HG03280 (cell line): ENCODE data around the gene CPED1.

ENCODE experiments used
- ATAC-seq: cut with Tn5 transposase; IDR thresholded peaks from one replicate; pipeline ENCODE4 v1.9.1; 2021; ENCODE audit warnings: mild to moderate bottlenecking, moderate library complexity; ENCODE audit not compliant: unreplicated experiment

The CPED1 gene

GRCh38 chr7:120988591-120989256, at the start of gene CPED1:
CPED1 (plus strand) TSS chr7:120988711; CDS start chr7:120989622, 911 bp downstream.
- peak; percentile 48 for ATAC-seq

- ATAC-seq, result no peak
Observed at GRCh38 chr7:120939345-120939744, 49.2 kb upstream of the CPED1 start.

DNA sequence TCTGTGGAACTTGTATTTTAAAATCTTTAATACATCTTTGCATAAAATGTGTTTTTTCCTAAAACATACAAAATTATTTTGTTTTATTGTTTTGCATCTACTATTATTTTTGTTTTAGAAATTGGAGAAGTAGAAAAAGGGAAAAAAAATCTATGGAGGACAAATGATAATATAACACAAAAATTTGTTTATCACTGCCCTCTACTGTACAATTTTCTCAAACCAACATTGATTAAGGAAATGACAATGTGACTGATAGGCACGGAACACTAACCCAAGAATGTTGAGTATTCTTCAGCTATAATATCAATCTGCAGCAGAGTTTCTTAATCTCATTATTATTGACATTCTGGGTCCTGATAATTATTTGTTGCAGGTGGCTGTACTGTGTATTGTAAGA, 47.4 kb upstream of the CPED1 start:
- no peak for ATAC-seq

DNA sequence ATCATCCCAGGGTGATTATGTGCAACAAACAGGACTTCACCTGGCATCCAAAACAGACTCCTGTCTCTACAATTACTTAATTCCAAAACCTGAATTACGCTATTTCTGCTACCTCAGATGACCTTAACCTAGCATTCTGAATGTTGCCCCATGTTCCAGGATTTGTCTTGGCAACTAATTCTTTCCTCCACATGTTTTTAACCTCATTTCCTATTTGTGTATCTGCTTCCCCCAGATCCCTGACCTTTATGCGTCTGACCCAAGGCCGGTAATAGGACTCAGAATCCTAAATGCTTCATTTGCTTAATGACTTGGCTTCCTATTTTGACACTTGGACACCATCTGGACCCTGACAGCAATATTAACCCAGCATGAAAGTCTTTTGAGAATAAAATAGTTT, 46.7 kb upstream of the CPED1 start:
- ATAC-seq, result no peak

DNA sequence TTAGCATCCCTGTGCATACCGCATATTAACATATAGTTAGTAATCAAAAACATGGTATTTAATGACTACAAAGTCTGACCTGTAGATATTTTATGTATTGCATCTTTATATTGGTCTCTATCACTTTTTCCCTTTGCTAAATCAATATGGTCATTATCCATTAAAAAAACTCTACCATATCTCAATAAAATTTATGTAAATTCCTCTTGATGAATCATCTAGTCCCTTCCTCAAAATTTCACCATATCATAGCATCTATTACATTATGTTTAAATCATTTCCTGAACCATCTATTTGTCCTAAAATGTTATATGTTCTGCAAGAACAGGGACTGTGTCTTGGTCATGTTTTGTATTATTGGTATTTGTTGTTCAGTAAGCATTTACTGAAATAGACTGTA, 45.6 kb upstream of the CPED1 start:
- no peak for ATAC-seq

- ATAC-seq, result no peak
Observed at GRCh38 chr7:120944826-120945562, 43.5 kb upstream of the CPED1 start.

- no peak for ATAC-seq
Observed at GRCh38 chr7:120947980-120948379, 40.5 kb upstream of the CPED1 start.

DNA sequence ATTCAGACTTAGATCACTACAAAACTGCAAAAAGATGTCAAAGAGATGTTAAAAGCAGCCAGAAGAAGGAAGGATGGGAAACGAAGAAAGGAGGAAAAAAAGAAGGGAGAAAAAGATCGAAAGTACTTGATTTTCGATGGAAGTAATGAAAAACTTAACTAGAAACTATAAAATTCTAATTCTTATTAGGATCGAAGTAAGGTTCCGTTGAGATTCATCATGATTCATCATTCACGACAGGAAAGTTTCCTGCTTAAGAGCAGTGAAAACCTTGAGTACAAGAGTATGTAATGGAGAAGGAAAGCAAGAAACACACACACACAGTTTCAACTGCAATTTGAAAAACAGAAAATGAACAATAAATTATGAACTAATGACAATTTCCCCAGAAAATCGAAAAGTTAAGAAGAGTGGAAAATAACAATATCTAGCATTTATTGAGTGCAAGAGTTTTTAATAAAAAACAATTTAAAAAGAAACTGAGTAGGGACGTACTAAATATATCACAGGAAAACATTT, 39.1 kb upstream of the CPED1 start:
- no peak for ATAC-seq

DNA sequence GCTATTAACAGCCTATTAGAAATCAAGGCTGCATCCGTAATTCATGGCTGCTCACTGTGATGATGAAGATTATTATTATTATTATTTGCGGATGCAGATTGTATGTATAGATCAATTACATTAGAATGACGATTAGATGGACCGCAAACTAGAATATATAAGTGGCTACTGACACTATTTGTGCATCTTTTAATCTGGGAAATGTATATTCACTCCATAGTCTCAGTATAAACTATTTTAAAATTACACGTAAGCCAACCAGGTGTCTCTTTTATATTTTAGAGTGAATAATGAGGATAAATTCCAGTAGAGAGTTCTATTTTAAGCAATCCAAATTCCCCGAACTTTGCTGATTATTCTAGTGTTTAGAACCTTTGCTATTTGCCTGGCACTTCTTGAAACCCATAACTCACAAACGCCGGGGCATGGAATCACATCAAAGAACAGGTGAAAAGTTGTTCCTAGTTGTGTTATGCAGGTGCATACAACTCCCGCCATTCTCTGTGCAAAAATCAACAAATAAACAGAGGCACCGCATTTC, 38.4 kb upstream of the CPED1 start:
- ATAC-seq, result no peak

DNA sequence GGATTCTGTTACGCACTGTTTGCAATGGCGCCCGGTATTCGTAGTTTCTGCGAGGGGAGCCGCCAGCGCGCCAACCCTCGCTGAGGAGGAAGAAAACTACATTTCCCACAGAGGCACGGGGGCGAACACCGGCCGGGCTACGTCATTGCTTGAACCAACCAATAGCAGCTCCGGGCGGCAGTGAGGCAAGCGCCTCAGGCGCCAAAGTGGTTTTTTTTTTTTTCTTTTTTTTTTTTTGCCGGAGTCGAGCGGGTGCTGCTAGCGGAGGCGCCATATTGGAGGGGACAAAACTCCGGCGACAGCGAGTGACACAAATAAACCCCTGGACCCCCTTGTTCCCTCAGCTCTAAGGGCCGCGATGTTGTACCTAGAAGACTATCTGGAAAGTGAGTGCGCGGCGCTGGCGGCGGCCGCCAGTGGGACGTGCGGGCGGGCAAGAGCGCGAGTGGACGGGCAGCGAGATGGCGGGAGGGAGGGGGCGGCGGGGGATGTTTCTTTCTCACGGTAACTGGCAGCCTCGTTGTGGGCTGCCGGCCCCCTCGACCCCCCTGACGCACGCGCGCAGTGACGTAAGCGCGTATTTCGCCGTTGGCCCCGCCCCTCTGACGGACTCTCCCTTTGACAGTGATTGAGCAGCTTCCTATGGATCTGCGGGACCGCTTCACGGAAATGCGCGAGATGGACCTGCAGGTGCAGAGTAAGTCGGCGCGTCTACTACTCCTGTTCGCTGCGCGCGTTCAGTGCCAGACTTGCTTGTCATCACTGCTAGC, 37.8 kb upstream of the CPED1 start, which contains the start of gene ING3:
TSS of gene ING3 (plus strand) at position 239 of the 770 bp plus-strand sequence. CDS start at position 359, 120 bp downstream.
- ATAC-seq, result peak; percentile 94

- no peak for ATAC-seq
Observed at GRCh38 chr7:120951309-120951699, 37.2 kb upstream of the CPED1 start.

DNA sequence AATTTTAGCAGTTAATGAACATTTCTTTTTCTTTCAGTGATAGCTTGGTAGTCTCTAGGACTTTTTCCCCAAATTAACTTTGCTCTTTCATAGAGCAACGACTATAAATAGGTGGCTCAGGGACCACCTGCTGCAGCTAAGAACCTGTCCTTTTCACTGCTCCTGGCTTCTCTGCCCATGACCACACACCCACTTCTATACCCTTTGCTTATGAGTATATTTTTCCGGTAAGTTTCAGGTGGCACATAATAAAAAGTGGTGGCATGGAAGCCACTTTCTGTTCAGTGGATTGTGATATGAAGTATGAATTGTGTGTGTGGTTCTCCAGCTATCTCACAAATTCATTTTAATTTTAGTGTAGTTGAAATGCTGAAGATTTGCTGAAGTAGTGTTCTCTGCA, 36.7 kb upstream of the CPED1 start:
- ATAC-seq, result no peak

- ATAC-seq, result no peak
Observed at GRCh38 chr7:120955577-120956149, 32.8 kb upstream of the CPED1 start.

DNA sequence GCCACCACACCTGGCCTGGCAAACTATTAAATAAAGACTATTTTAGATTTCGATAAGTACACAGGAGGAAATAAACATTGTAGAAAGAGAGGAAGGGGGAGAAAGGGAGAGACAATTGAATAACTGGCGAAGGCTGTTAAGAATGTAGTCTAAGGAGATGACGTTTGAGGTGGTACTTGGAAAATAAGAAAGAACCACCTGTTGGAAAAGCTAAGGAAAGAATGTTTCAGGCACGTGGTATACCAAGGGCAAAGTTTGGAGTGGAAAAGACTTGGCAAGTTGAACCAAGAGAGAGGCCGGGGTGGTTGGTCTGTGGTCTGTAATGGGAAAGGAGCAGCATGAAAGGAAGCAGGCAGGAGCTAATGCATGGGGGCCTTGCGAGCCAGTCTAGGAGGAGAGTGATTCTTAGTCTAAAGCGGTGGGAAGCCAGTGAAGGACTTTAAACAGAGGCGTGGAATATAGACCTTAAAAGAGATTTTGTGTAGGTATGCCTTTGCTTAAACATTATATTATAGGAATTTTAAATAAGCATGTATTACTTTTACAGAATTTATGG, 28.5 kb upstream of the CPED1 start:
- no peak for ATAC-seq

- ATAC-seq, result no peak
Observed at GRCh38 chr7:120960714-120961113, 27.8 kb upstream of the CPED1 start.

- no peak for ATAC-seq
Observed at GRCh38 chr7:120961638-120962173, 26.8 kb upstream of the CPED1 start.

DNA sequence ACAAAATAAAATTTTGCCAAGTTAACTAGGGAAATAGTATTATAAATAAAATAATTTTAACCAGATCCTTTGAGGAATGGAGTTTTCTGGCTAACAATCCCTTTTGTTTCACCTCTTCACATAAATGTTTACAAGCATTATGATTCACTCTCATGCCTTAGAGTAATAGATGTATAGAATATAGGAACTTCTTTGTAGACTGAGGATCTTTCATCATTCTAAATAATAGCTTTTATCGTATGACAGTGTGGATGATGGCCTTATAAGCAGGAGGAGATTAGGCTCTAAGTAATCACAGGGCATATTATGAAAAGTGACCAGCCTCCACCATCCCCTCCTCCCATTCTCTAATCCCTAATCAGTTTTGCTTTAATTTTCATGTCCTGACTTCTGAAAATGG, 24.4 kb upstream of the CPED1 start:
- ATAC-seq, result no peak

- no peak for ATAC-seq
Observed at GRCh38 chr7:120966961-120967360, 21.6 kb upstream of the CPED1 start.

- ATAC-seq, result no peak
Observed at GRCh38 chr7:120973849-120974248, 14.7 kb upstream of the CPED1 start.

- no peak for ATAC-seq
Observed at GRCh38 chr7:120979765-120980499, 8.6 kb upstream of the CPED1 start.
